ENCODE measurements around the gene CALM1.

Gene CALM1

DNA sequence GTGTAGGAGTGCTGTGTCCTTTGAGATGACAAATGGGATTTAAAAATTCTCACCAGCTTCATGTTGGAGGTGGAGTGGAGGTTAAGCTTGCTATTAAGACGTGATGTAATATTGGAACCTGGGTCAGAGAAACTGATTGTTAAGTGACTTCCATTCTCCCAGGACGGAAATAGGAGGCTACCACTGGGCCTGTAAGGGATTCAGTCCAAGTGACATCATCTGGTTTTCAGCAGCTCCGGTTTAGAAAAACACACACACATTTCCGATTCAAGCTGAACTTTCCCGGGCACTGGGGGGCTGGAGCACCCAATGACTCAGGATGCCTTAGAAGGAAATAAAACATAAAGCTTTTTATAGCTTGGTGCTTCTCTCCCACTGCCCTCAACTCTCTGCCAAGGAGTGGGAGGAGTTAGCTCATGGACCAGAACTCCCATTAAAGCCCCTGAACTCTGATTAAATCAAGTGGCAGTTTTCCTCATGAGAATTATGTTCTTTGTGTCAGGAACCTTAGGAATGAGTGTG, 12.4 kb downstream of the CALM1 start:
- no peak for DNase-seq (ENCODE audit: low spot score)

DNA sequence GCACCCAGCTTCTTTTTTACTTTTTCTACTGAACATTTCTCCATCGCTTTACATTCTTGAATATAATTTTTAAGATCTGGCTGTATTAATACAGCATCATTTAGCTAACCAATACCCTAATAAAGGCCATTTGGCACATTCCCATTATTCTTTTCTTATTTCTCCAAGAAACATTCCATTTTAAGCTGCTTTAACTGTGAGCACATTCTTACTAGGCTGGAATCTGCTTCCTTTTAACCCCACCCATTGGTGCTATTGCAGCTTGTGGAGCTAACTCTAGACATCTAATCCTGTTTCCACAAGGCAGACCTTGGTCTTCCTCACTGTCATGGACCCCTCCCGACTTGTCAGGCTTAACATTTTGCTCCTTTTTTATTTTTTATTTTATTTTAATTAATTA, 15.2 kb downstream of the CALM1 start:
- DNase-seq (ENCODE audit: low spot score) = no peak

- no peak for DNase-seq (ENCODE audit: low spot score)
These were observed 19.9 kb downstream of the CALM1 start for GRCh38 chr14:90416720-90417119.

GRCh38 chr14:90418053-90418452, 21.2 kb downstream of the CALM1 start:
- no peak for DNase-seq (ENCODE audit: low spot score)

DNA sequence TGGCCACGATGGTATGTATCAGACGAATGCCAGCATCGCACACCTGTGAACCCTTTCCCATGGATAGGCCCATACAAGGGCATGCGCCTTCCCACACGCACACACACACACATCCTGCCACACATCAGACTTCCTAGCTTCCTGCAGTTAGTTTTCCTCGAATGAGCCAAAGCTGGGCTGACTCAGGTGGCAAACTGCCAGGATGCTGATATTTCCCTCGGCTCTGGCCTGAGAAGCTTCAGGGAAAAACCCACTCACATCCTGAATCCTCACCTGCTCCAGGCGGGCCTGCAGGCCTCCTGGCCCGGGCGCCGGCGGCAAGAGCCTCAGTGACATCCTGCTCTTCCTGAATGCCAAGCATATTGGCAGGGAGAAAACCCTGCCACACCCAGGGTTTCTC, 22.4 kb downstream of the CALM1 start:
- no peak for DNase-seq (ENCODE audit: low spot score)

GRCh38 chr14:90421001-90421631, 24.3 kb downstream of the CALM1 start:
- DNase-seq (ENCODE audit: low spot score) = no peak

GRCh38 chr14:90421632-90422020, 24.8 kb downstream of the CALM1 start:
- DNase-seq (ENCODE audit: low spot score) = no peak

DNA sequence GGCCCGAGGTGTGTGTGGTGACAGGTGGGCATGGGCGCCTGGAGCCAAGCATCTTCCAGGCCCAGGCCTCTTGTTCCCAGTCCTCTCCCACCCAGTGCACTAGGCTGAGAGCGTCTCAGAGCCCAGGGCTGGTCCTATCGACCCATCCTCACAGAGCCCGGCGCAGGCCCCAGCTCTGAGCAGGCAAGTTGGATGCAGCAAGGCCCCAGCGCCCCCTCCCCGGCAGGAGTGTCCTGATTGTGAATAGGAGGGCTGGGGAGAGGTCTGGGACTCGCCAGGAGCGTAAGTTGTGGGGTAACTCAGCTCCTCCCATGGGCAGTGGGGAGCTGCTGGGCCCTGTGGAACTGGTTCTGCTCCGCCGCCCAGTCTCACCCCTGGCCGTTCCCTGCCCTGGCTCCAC, 26.3 kb downstream of the CALM1 start:
- DNase-seq (ENCODE audit: low spot score) = no peak

DNA sequence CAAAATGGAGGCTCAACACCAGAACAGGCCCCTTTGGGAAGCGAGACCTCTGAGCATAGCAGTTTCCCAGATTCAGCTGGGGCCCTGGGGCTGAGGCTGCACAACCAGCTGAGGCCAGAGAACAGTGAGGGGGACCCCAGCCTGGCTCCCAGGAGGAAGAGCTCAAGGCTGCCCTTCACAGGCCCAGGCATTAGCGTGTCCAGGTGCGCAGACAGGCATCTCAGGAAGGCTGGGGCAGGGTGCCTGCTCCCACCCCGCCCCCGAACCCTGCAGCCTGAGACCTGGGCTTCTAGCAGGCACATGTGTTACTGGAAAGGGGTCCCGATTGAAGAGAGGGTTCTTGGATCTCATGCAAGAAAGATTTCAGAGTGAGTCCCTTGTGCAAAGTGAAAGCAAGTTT, 27.2 kb downstream of the CALM1 start:
- DNase-seq (ENCODE audit: low spot score) = no peak

GRCh38 chr14:90424686-90425372, 28.0 kb downstream of the CALM1 start:
- no peak for DNase-seq (ENCODE audit: low spot score)

- DNase-seq (ENCODE audit: low spot score) = no peak
These were observed 28.6 kb downstream of the CALM1 start for GRCh38 chr14:90425373-90425879.

GRCh38 chr14:90426031-90426540, 29.3 kb downstream of the CALM1 start:
- no peak for DNase-seq (ENCODE audit: low spot score)

DNA sequence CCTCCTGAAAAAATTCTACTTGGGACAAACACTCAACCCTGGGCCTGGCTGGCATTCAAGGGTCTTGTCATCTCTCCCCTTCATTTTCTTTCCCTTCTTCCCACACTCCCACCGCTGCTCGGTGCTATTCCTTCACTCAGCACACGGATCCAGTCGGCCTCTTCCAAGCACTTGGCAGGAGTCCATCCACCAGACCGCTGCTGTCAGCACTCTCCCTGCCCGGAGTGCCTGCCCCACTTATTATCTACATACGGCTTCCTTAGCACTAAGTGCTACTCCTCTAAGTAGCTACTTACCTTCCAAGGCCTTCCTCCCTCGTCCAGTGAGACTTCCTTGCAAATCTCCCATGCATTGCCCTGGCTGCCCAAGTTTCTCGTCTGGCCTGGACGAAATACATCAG, 29.8 kb downstream of the CALM1 start:
- no peak for DNase-seq (ENCODE audit: low spot score)

GRCh38 chr14:90427848-90428426, 31.1 kb downstream of the CALM1 start:
- DNase-seq (ENCODE audit: low spot score) = no peak

GRCh38 chr14:90428676-90429075, 31.8 kb downstream of the CALM1 start:
- peak; percentile 26 for DNase-seq (ENCODE audit: low spot score)

DNA sequence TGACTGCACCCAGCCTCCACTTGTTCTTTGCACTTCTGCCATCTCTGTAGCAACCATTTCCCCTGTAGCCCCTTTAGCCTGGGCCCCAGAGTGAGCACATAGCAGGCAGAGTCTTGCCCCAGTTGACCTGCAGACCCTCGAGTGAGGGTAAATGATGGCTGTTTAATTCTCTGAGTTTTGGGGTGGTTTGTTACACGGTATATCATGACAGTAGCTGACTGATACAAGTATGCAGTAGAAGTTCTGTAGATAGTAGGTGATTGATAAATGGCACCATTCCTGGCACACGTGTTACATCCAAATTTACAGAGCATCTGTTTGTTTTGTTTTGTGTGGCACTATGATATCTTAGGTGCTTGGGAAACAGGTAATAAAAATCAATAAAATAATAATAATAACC, 32.4 kb downstream of the CALM1 start:
- DNase-seq (ENCODE audit: low spot score) = no peak

- no peak for DNase-seq (ENCODE audit: low spot score)
These were observed 32.9 kb downstream of the CALM1 start for GRCh38 chr14:90429754-90430153.

DNA sequence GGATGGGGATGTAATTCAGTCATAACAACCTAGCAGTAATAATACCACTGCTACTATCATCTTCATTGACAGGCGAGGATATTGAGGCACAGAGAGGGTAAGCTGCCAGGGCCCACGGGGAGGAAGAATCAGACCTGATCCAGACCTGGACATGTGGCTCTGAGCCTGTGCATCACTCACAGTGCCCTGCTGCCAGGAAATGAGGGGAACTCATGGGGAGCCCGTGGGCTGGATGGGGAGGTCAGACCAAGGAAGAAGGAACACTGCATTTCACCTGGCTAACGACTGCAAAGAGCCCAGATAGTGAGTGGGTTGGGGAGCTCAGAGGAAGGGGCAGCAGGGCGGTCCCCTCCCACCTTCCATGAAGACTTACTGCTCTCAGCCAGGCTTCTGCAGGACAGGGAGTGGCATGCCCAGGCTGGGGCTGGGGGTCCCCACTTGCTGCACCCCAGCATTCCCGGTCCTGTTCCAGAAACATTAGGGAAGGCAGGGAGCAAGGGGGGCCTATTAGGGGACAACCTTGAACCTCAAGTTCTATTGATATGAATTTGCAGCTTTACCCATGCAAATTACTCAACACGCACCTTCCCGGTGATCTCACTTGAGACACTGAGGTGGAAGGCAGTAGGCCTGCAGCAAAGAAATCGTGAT, 37.7 kb downstream of the CALM1 start:
- no peak for DNase-seq (ENCODE audit: low spot score)

DNA sequence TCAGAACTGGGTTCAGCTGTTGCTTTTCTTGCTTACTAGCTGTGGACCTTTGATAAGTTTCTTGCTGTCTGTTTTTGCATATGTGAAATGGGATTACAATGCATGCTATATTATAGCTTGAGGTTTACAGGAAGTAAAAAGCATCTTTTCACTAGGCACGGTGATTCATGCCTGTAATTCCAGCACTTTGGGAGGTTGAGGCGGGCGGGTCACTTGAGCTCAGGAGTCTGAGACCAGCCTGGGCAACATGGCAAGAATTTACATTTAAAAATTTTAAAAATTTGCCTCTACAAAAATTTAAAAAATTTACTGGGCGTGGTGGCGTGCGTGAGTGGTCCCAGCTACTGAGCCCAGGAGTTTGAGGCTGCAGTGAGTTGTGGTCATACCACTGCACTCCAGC, 42.0 kb downstream of the CALM1 start:
- DNase-seq (ENCODE audit: low spot score) = no peak

DNA sequence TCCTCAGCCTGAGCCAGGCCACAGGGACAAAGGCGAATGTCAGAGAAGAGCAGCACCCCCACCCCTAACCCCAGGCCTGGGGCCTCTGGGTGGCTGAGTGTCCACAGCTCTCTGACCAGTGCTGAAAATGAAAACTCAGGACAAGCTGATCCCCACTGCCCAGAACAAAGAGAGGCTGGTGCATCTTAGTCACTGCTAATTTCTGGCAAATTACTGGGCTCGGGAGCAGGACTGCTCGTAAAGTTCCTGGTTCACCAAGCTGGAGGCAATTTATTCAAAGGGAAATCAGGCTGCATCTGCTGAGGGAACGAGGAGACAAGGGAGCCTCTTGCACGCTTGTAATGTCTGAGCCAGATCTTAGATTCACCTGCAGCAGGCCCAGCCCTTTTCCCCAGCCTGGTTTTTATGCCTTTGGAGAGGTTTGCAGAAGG, 43.2 kb downstream of the CALM1 start:
- no peak for DNase-seq (ENCODE audit: low spot score)

- DNase-seq (ENCODE audit: low spot score) = no peak
These were observed 43.8 kb downstream of the CALM1 start for GRCh38 chr14:90440592-90440991.

- no peak for DNase-seq (ENCODE audit: low spot score)
These were observed 45.6 kb downstream of the CALM1 start for GRCh38 chr14:90442388-90442787.
